GM12801 (cell line): ENCODE data around the gene GRK4.

Experiments used
- TF ChIP-seq, protein P1 (sequence below): IDR thresholded peaks from one replicate; pipeline ENCODE4 v1.5.1; 2011; ENCODE audit warnings: control low read depth; ENCODE audit not compliant: insufficient read length; ENCODE audit errors: extremely low read depth

GRK4 gene

DNA sequence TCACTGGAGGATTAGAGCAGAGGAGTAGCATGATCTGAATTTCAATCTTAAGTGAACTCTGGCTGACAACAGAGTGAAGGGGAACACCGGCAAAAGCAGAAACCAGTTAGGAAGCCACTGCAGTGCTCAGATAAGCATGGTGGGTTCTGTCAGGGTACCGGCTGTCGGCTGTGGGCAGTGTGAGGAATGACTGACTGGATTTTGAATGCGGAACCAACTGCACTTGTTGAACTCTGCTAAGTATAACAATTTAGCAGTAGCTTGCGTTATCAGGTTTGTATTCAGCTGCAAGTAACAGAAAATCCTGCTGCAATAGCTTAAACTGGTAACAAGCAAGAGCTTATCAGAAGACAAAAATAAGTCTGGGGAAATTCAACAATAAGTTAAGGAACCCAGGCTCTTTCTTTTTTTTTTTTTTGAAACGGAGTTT, 116.3 kb downstream of the GRK4 start:
- TF ChIP-seq, protein P1, sequence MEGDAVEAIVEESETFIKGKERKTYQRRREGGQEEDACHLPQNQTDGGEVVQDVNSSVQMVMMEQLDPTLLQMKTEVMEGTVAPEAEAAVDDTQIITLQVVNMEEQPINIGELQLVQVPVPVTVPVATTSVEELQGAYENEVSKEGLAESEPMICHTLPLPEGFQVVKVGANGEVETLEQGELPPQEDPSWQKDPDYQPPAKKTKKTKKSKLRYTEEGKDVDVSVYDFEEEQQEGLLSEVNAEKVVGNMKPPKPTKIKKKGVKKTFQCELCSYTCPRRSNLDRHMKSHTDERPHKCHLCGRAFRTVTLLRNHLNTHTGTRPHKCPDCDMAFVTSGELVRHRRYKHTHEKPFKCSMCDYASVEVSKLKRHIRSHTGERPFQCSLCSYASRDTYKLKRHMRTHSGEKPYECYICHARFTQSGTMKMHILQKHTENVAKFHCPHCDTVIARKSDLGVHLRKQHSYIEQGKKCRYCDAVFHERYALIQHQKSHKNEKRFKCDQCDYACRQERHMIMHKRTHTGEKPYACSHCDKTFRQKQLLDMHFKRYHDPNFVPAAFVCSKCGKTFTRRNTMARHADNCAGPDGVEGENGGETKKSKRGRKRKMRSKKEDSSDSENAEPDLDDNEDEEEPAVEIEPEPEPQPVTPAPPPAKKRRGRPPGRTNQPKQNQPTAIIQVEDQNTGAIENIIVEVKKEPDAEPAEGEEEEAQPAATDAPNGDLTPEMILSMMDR = no peak

DNA sequence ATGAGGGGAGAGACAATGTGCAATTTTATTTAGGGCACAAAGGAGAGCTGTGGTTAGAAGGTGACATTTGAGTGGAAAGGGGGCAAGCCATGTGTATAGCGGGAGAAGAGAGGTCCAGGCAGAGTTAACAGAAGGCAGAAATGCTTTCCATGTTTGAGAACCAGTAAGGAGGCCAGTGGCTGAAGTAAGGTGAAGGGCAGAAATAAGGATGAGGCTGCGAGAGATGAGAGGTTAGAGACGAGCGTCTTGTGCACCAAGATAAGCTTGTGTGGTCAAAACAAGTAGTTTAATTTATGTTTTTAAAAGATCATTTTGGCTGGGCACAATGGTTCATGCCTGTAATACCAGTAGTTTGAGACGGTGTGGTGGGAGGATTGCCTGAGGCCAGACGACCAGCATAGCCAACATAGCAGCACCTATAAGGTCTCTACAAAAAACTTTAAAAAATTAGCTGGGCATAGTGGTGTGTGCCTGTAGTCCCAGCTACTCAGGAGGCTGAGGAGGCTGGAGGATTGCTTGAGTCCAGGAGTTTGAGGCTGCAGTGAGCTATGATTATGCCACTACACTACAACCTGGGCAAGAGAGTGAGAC, 119.6 kb downstream of the GRK4 start:
- TF ChIP-seq, protein P1 = no peak

DNA sequence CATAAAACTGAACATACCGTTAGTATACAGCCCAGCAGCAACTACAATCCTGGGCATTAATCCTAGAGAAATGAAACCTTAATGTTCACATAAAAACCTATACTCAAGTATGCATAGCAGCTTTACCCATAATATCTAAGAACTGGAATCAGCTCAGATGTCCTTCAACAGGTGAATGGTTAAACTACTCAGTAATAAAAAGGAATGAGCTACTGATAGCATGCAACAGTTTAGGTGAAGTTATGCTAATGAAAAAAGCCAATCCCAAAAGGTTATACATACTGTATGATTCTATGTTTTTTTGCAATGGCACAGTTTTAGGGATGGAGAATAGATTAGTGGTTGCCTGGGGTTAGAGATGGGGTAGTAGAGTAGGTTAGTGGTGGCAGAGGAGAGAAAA, 120.4 kb downstream of the GRK4 start:
- TF ChIP-seq, protein P1 = no peak

DNA sequence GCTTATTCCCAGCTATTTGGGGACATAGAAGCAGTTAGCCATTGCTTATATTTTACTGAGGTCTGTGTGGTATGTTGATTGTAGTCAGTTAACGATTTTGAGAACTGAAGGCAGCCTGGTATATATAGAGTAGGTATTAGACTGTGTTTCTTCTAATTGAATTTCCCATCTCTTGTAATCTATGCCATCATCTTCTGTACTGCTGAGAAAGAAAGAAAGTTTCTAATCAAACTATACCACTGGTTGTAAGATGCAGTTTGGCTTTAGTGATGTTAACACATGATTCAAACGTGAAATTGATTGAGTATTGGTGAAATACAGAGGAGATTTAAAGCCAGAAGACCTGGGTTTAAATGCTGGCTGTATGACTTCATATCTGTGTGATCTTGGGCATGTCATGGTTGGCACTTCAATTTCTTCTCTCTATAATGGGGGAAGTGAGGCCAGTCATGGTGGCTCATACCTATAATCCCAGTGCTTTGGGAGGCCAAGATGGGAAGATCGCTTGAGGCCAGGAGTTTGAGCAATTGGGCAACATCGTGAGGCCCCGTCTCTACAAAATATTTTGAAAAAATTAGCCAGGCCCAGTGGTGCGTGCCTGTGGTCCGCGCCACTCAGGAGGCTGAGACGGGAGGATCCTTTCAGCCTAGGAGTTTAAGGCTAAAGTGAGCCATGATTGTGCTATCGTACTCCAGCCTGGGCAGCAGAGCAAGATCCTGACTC, 122.7 kb downstream of the GRK4 start:
- TF ChIP-seq, protein P1 = no peak

DNA sequence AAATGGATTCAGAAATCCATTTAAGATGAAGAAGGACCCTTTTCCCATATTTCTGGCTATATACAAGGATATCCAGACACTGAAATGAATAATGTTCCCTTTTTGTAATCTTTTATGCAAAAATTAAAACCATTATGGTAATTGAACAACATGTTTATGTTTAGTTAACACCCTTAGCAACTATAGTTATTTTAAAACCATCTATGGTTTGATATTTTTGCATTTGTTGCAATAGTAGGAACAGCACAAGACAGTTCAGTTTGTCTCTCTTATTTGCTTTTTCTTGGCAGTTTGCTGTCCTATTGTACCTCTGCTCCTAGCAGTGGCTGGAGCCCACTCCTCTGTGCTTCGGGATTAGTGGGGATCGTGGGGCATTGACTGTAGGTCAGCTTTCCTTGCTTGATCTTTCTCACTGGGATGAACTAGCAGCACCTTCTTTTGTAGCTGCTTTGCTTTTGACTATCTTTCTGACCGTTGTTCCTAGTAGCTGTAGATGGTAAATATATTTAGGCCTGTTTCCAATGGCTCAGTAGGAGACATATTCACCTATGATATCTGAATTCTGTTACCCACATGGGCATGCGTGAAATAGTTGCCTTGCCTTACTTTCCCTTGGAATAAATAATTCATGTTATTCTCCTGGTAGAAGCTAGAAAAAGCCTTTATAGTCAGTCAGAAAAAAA, 123.9 kb downstream of the GRK4 start:
- TF ChIP-seq, protein P1 = no peak
